ENCODE data around the gene SCAF4. TPM values are rescaled to one million over a fixed set of nuclear protein-coding genes. Genes with fewer than 3 reads are reported as not detected.
"Not testable (repeated sequence)": the region's sequence is repeated elsewhere in the genome, so short reads cannot be mapped to it uniquely, and the experiment has no call there.

Gene SCAF4
- total RNA-seq, 1 donor from 2014 or later: 15.9 TPM

- DNase-seq (ENCODE audit: missing footprints): peak; percentile 97
- intact Hi-C loops (cut with DNase I): loop anchor here (5.0 kb wide), 1 partner anchor 73 kb away; the partner anchor contains the start of gene SCAF4
- peak; percentile 98 for ATAC-seq
These were observed 72.2 kb downstream of the SCAF4 start, which contains the start of gene SOD1 for GRCh38 chr21:31659536-31660258. Gene SOD1, plus strand, starts transcription at chr21:31659693. Its CDS starts 77 bp downstream, at chr21:31659770.

- DNase-seq (ENCODE audit: missing footprints) (no peak), ATAC-seq (peak; percentile 11)
- intact Hi-C loops (cut with DNase I): no loop called here
These were observed 72.7 kb downstream of the SCAF4 start for GRCh38 chr21:31659286-31659535.

- ATAC-seq: no peak
- intact Hi-C loops (cut with DNase I): no loop called here
These were observed 73.9 kb downstream of the SCAF4 start for GRCh38 chr21:31658053-31658452.

GRCh38 chr21:31656199-31657095, 75.5 kb downstream of the SCAF4 start:
- intact Hi-C loops (cut with DNase I): no loop called here
- DNase-seq (ENCODE audit: missing footprints) (no peak), ATAC-seq (no peak)

More at GRCh38 chr21:31658053-31658452, 73.9 kb downstream of the SCAF4 start:
- DNase-seq (ENCODE audit: missing footprints): no peak

- DNase-seq (ENCODE audit: missing footprints); ATAC-seq; intact Hi-C loops (cut with DNase I): not testable (repeated sequence)
These were observed 76.9 kb downstream of the SCAF4 start for GRCh38 chr21:31654821-31655580.

GRCh38 chr21:31654340-31654739, 77.6 kb downstream of the SCAF4 start:
- ATAC-seq (no peak), DNase-seq (ENCODE audit: missing footprints) (no peak)
- intact Hi-C loops (cut with DNase I): no loop called here

DNA sequence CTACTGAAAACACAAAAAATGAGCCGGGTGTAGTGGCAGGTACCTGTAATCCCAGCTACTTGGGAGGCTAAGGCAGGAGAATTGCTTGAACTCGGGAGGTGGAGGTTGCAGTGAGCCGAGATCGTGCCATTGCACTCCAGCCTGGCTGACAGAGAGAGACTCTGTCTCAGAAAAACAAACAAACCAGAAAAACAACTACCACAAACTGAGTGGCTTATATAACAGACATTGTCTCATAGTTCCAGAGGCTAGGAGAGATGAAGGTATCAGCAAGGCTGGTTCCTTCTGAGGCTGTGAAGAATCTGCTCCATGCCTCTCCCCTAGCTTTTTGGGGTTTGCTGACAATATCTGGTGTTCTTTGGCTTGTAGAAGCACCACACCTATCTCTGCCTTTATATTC, 80.4 kb downstream of the SCAF4 start:
- DNase-seq (ENCODE audit: missing footprints); intact Hi-C loops (cut with DNase I); ATAC-seq: not testable (repeated sequence)

DNA sequence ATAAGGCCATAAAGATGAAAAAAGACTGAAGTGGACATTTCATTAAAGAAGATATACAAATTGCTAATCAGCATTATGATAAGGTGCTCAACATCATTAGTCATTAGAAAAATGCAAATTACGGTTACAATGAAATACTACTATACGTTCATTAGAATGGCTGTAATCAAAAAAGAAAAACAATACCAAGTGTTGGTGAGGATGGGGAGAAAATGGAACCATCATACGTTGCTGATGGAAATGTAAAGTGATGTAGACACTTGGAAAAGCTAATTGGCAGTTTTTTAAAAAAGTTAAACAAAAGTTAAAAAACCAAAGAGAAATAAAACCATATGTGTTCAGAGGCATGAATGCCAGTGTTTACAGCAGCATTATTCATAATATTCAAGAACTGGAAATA, 81.0 kb downstream of the SCAF4 start:
- intact Hi-C loops (cut with DNase I): no loop called here
- no peak for DNase-seq (ENCODE audit: missing footprints)
- no peak for ATAC-seq

- no peak for DNase-seq (ENCODE audit: missing footprints)
- ATAC-seq: no peak
- intact Hi-C loops (cut with DNase I): no loop called here
These were observed 84.3 kb downstream of the SCAF4 start for GRCh38 chr21:31647650-31648049.

GRCh38 chr21:31644643-31645042, 87.3 kb downstream of the SCAF4 start:
- DNase-seq (ENCODE audit: missing footprints) (no peak), ATAC-seq (no peak)
- intact Hi-C loops (cut with DNase I): no loop called here

- DNase-seq (ENCODE audit: missing footprints): no peak
- intact Hi-C loops (cut with DNase I): no loop called here
- no peak for ATAC-seq
These were observed 90.4 kb downstream of the SCAF4 start for GRCh38 chr21:31641416-31641922.

DNA sequence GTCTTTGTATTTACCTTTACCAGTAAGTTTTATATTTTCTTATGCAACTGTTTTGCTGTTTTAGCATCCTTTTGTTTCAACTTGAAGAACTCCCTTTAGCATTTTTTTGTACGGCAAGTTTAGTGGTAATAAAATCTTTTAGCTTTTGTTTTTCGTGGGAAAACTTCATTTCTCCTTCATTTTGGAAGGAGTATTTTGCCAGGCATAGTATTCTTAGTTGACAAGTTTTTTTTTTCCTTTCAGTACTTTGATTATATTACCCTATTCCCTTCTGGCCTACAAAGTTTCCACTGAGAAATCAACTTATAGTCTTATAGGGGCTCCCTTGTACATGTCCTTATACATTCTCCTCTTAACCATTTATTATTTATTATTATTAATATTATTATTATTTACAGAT, 95.0 kb downstream of the SCAF4 start:
- ATAC-seq: no peak
- intact Hi-C loops (cut with DNase I): no loop called here
- no peak for DNase-seq (ENCODE audit: missing footprints)

DNA sequence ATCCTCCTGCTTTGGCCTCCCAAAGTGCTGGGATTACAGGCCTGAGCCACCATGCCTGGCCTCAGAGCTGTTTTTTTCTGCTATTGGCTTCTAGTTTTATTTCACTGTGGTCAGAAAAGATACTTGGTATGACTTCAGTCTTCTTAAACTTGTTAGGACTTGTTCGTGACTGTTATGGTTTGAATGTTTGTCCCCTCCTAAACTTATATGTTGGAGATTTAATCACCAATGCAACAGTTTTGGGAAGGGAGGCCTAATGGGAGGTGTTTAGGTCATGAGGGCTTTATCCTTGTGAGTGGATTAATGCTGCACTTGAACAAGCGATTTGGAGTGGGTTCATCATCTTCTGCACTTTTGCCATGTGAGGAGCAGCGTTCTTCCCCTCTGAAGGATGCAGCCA, 96.9 kb downstream of the SCAF4 start:
- DNase-seq (ENCODE audit: missing footprints): no peak
- no peak for ATAC-seq
- intact Hi-C loops (cut with DNase I): no loop called here

- DNase-seq (ENCODE audit: missing footprints); intact Hi-C loops (cut with DNase I); ATAC-seq: not testable (repeated sequence)
These were observed 100.0 kb downstream of the SCAF4 start for GRCh38 chr21:31631881-31632280.

DNA sequence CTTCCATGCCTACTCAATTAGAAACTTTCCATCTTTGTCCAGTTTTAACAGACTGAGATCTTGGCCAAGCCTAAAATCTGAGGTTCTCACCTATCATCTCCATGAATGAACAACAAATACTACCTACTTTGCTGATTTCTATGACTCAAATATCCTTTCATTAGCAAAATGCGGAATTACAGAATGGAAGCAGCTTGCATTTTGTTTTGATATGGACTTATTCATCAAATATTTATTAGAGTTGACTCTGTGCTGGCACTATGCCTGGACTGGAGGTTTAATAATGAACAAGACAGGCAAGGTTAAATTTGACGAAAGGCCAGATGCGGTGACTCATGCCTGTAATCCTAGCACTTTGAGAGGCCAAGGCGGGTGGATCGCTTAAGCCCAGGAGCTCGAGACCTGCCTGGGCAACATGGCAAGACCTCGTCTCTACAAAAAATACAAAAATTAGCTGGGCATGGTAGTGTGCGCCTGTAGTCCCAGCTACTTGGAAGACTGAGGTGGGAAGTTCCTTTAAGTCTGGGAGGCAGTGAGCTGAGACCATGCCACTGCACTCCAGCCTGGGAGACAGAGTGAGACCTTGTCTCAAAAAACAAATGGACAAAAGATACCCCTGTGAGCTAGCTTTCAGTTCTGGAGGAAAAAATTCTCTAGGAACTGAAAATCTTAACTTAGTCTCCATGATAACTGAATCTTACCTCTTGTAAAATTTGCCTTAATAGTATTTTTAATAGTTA, 101.8 kb downstream of the SCAF4 start:
- no peak for DNase-seq (ENCODE audit: missing footprints)
- intact Hi-C loops (cut with DNase I): no loop called here
- ATAC-seq: no peak

DNA sequence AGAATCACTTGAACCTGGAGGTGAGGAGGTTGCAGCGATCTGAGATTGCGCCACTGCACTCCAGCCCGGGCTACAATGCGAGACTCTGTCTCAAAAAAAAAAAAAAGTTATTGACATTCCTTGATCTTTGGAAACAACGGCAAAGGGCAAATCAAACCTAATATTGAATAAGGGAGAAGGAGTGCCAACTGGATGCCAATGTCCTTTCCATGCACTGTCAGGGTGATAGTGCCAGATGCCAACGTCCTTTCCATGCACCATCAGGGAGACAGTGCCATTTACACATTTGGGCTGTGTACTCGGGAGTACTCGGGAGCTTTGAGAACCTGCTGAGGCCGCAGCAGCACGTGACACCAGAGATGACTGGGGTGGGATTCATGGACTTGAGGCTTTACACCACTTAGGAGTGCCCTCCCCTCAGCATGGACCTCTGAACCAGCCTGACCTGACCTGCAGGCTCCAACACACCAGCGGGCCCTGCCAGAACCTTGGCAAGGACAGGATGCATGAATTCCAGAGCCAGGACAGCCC, 106.9 kb downstream of the SCAF4 start:
- intact Hi-C loops (cut with DNase I): no loop called here
- DNase-seq (ENCODE audit: missing footprints) (no peak), ATAC-seq (no peak)

DNA sequence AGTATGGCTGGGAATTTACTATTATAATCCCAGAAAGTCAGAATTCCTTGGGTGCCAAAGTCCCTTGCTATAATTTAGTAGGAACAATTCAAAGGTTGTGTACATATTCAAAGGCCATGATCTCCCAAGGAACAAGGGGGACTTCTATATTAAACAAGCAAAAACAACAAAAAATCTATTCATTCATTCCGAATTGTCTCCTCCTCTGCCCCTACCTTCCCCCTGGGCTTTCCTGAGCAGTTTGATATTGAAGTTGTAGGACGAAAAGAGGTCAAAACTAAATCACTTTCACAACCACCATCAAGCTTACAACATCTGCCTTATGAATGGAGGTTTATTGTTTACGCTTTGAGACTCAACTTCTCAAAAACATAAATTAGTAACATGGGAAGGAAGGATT, 107.7 kb downstream of the SCAF4 start:
- DNase-seq (ENCODE audit: missing footprints) (no peak), ATAC-seq (no peak)
- intact Hi-C loops (cut with DNase I): no loop called here

- ATAC-seq: no peak
- no peak for DNase-seq (ENCODE audit: missing footprints)
- intact Hi-C loops (cut with DNase I): no loop called here
These were observed 108.3 kb downstream of the SCAF4 start for GRCh38 chr21:31623664-31624063.
